GM20431 (cell line): ENCODE measurements around the gene LDLRAD4.

Experiments
- in situ Hi-C: fragments of 300-500 bp; cut with MseI, MboI; formaldehyde crosslinking; loops from one replicate; pipeline ENCODE4 v1.15.0; 2020; ENCODE audit warnings: low sequenced_read_pairs; ENCODE audit not compliant: unreplicated experiment

Gene LDLRAD4

DNA sequence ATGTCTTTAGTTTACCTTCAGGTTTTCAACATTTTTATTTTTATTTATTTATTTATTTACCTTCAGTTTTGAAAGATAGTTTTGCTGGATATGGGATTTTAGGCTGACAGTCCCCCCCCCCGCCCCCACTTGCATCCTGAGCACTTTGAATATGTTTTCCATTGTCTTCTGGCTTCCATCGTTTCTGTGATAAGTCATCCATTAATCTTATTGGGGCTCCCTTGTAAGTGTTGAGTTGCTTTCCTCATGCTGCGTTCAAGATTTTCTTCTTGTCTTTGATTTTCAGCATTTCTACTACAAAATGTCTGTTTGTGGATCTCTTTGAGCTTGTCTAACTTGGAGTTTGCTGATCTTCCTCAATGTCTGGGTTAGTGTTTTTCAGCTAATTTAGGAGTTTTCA lies 19.4 kb upstream of the LDLRAD4 start:
- in situ Hi-C loops = no loop called here

DNA sequence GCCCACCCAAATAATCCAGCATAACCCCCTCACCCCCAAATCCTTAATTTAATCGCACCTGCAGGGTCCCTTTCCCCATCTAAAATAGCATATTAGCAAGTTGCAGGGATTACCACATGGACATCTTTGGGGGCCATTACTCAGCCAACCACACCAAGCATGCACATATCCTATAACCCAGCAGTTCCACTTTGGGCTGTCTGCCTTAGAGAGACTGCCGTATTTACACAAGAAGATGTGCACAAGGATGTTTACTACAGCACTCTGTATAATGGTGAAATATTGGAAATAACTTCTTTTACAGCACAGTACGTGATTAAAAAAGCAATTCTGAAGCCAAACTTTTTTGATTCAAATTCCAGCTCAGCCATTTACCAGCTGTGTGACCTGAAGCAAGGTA lies 17.3 kb upstream of the LDLRAD4 start:
- in situ Hi-C loops = no loop called here

DNA sequence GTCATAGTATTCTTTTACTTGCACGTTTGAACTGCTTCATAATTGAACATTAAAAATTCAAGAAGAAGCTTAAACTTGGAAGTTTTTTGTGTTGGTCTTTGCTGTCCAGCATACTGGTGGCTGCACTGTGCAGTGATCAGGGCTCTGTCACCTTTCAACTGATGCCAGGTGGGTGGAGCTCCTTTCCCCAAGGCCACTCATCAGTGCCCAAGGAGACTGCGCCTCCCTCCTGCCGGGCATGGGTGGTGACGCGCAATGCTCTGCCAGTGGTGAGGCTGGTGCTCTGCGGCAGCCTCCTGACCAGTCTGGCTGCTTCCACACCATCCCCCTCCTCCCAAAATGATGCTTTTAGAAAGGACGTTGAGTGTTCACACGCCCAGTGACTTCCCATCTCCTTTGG lies 16.0 kb upstream of the LDLRAD4 start:
- in situ Hi-C loops = no loop called here

DNA sequence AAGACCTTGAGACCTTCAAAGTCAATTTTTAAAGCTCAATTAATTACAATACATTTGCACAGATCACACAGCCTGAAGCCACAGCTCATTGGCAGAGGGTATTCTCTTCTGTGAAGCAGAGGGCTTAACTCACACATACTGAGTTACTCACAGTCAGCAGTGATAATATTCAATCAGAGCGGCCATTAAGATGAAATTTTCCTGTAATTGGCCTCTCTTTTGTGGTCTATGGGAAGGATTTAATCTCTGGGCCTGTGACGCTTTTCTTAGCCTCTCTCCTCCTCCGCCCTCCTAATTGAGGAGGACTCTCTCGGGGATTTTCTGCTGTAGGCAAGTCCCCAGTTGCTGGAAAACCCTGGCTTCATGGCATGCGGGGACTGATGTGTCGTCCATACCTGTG lies 12.3 kb upstream of the LDLRAD4 start:
- in situ Hi-C loops = no loop called here

DNA sequence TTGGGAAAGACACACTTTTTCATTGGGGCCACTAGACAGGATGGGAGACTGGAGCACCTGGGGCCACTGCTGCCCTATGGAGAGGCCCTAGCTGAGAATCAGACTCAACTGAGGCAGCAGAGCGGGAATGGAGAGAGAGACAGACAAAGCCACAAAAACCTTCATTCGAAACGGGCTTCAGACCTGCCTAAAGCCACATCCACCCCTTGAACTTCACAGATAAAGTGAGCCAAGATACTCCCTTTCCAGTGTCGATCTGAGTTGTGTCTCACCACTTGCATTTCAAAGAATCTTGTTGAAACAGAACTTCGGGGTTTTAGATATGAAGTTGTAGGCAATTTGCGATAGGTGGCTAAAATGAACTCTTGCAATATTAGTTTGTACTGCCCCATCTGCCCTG lies 11.3 kb upstream of the LDLRAD4 start:
- in situ Hi-C loops = no loop called here

DNA sequence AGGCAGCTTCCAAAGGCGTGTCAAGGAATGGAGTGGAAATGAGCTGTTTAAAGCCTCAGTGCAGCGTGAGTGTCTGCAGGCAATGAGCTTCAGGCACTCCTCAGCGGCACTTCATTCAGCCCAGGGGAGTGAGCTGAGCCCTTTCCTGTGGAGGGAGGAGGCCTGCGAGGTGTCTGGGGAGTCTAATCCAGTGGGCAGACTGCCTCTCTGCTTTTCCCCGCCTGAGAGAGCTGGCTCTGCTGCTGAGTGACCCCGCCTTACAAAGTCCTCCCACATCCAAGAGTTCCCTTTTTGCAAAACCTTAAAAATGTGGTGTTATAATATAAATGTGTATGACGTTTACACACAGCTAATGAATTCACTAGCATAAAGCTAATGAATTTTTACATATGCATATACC lies 7.0 kb upstream of the LDLRAD4 start:
- in situ Hi-C loops = no loop called here

DNA sequence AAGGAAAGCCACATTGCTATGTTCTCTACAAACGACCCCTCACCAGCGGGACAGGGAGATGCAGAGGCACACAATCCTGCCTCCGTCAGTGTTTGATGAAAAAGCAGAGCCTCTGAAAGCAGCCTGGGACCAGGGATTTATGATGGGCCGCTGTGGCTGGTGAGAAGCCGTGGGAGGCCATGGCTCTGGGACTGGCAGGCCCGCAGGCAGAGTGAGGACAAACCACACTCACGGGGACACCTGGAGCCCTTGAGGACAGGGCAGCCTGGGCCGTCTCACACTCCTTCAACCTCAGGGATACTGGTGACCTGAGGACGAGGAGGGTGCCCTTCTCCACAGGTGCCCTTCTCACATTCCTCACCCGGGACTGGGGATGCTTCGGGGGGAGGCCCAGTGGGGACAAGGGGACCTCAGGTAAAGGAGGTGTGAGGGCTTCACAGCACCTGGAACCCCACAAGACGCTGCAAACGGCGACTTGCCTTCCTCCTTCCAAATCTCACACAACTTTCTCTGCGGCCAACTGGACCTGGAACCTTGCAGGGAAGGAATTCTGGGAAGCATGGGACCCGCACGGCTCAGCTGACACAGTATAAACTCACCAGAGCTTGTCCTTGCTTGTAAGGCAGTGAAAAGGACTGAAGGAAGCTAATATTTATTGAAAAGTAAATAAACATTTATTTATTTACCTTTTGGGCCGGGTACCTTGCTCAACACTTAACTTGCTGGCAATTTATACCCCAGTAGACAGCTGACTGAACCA lies 5.3 kb upstream of the LDLRAD4 start:
- in situ Hi-C loops = no loop called here

DNA sequence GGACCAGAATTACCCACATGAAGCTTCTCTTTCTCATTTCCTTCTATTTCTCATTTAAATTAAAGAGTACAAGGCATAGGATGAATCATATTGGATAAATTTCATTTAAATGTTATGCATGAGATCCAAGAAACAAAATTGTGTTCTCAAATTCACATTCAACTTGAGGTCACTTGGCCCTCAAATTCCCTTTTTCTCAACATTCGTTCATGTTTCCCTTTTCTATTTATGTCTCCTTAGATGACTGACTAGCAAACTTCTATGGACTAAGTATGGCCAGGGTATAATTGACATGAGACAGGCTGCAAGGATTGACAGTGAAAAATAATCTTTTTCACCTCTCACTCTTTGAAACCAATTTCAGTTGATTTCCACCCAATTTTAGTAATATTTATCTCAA lies 4.0 kb upstream of the LDLRAD4 start:
- in situ Hi-C loops = no loop called here

DNA sequence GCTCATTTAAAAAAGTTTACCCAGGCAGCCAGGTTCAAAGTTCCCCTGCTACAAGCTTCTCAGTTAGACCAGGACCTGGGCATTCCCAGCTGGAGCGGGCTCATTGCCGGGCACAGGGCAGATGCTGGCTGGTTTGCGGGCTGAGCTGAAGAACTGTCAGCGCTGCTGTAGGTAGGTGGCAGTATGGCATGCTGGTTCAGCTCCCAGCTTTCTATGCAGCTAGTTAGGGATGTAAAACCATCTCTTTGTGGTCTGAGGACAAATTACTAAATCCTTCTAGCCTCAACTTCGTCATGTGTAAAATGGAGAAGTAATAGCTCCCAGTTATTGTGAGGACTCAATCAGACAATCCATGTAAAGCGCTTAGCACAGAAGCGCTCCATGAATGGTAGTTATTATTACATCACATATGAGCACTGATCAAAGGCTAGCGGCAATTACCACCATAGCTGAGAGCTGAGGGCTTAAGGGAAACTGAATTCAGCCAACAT lies 2.4 kb upstream of the LDLRAD4 start:
- in situ Hi-C loops = no loop called here

DNA sequence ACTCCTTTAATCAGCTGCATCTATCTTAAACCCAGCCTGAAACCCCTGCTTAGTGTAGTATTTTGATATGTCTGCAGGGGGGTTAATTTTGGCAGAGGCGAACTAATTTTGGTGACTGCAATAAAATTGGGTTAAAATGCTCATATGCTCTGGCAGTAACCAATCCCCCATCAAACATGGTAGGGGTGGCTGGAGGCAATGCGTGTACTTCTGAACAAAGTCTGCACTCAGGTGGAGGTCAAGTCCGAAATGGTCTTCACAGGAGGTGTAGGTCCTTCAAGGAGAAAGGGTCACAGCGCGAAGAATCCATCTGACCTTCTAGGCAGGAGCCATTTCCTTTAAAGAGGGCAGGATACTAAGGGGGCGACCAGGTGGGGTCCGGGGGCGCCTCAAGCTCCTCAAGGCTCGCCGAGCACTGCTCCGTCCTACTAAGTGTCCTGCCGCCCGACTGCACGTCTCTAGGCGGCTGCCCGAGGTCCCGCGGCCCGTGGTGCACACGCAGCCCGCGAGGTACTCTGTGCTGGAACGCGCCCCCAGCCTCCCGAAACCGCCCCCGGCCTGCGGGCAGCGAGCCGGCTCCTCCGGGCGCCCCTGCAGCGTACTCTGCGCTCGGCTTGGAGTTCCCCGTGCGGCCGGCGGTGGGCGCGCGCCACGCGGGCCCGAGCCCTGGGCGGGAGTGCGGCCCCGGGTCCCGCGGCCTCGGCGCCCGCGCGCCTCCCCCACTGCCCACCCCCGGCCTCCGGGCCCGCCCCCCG lies 1.7 kb upstream of the LDLRAD4 start:
- in situ Hi-C loops = no loop called here

DNA sequence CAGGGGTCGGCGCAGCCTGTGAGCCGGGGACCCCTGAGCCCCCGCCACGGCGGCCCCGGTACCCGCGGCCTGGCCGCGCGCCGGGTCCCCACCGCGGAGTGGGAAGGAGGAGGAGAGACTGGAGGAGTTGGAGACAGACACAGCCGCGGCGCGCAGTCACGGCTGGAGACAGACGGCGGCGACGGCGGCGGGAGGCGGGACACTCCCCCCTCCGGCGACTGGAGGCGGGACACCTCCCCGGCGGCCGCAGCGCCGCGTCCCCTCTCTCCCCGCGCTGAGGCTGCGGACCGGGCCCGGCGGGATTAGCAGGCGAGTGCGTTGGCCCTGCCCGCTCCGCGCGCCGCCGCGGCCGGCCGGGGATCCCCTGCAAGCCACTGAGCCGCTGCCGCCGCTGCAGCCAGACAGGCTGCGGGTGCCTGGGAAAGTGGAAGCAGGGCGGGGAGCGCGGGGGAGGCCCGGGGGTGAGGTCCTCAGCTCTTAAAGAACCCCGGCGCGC lies 1.0 kb upstream of the LDLRAD4 start:
- in situ Hi-C loops = no loop called here

DNA sequence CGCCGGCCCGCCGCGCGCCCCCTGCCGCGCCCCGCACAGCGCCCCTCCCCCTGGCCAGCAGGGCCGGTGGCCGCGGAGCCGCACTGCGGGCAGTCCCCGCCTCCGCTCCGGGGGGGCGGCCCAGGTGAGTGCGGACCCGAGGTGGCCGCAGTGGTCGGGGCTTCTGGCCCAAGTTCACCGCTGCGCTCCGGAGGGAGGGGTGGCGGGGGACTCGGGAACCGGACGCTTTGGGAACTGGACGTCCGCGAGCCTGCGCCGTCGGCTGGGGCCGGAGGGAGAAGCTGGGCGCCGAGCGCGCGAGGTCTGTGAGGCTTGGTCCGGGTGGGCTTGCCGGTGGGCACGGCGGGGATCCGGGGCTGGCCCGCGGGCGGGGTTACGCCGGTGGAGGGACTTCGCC lies 591 bp upstream of the LDLRAD4 start:
- in situ Hi-C loops = no loop called here

DNA sequence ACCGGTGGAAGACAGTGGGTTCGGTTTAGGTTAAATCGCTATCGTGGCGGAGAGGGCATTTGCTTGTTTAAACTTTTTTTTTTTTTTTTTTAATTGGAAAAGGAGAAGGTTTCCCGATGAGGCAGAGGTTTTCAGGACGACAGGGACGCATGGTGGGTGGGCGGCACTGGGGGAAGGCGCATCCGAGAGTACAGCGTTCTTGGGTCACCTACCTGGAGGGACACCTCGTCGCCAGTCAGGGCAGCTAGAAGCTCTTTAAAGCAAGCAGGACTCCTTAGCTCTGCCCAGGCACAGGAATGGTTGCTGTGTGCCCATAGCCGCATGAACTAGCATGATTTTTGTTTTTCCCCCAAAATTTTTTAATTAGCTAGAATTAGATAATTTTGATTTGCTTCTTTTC lies 437 bp downstream of the LDLRAD4 start:
- in situ Hi-C loops = no loop called here

DNA sequence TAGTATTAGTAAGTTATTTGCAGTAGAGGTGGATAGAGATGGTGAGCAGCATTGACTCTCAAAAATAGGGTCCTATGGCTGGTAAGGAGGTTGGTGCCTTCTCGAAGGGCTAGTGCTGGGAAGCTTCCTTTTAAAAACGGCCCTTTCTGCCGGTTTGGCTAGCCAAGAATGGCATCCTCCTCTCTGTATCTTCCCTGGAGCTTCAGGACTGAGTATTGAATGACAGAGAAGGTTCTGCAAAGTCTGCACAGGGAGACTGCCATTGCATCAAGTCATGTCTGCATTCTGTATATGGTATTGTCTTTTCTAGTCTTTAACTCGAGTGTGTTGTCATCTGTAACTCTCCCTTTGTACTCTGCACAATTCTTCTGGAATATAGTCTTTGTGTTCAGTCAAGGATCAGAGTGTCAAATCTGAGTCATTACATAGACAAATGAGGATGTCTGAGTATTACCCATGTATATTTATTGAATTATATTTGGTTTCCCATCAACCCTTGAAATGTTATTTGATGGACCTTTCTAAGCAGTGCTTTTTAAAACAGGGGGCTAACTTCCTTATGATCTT lies 1.1 kb downstream of the LDLRAD4 start:
- in situ Hi-C loops = no loop called here

DNA sequence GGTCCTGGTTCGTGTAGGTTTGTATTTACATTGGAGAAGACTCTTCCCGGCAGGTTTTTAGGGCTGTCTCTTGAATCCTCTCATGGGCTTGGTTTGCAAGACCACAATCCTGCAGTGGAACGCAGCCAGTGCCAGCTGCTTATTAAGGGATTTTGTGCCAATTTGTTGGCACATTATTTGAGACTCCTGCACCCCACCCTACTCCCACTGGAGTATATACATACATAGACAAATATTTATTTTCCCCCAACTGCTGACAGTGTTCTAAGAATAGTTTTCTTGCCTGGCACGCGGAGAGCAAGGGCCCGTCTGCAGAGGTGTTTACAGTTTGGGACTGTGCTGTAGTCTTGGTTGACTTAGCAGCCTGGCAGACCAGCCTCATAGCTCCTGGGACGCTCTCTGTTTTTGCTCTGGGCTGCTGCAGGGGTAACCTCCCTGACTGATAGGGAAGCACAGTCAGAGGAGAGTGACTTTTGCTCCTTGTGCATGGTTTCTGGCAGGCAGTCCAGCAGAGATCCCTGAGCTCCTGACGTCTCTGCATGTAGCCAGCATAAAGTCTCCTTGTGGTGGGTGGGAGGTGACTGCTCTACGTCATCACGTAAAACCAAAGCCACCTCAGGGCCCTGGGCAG lies 1.9 kb downstream of the LDLRAD4 start:
- in situ Hi-C loops = no loop called here

DNA sequence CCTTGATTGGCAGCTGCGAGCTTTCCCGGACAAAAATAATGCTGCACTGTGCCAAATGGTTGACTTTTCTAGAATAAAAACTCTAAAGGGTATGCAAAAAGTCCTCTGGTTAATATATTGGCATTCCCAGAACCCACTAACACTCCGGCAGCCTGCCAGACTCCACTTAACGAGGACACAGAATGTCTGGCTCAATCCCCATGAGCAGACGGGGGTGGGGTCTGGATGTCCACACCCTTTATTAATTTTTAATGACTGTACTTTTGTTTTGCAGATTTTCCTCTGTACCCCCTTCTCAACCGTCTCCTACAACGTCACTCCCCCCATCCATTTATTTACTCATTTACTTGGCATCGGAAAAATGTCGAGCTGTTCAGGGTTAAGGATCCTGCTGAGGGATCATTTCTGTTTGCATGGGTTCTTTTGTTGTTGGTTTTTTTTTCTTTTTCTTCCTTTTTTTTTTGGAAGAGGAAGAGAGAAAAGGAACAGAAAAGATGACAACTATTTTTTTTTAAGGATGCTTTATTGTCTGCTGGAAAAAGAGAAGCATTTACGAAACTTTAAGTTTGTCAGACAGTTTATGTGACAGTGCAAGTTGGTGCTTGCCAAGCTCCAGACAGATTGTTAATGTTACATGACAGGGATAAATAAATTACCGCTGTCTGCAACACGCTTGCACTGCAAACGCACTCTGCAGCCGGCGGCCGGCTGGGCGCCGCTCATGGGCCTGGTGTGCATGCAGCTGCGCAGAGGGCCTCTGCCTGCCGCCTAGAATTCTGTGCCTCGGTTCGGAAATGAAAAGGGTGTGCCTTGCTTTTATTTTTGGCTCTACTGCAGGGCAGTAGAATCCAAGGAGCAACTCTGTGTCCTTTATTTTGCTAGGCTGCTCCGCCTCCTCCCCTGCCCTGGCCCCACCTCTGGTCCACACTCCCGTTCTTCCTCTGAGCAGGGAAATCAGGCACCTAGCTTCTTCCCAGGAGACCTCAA lies 3.6 kb downstream of the LDLRAD4 start:
- in situ Hi-C loops = no loop called here

DNA sequence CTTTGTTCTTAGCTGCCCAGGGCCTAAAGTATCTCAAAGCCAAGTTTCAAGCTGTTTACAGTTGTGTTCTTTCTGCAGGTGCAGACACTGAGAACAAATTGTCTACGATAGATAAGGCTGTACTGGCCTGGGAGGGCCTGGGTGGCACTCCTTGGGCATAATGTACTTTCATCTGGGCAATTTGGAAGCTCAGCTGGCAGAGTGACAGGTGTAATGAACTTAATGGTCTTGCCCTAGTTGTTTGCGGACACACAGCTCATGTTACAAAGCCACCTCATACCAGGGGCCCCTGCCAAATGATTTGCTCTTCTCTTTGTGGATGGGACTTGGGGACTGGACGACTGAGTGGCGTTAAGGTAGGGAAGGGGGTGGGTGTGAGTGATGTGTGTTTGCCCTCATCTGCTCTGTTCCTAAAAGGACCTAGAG lies 4.3 kb downstream of the LDLRAD4 start:
- in situ Hi-C loops = no loop called here

DNA sequence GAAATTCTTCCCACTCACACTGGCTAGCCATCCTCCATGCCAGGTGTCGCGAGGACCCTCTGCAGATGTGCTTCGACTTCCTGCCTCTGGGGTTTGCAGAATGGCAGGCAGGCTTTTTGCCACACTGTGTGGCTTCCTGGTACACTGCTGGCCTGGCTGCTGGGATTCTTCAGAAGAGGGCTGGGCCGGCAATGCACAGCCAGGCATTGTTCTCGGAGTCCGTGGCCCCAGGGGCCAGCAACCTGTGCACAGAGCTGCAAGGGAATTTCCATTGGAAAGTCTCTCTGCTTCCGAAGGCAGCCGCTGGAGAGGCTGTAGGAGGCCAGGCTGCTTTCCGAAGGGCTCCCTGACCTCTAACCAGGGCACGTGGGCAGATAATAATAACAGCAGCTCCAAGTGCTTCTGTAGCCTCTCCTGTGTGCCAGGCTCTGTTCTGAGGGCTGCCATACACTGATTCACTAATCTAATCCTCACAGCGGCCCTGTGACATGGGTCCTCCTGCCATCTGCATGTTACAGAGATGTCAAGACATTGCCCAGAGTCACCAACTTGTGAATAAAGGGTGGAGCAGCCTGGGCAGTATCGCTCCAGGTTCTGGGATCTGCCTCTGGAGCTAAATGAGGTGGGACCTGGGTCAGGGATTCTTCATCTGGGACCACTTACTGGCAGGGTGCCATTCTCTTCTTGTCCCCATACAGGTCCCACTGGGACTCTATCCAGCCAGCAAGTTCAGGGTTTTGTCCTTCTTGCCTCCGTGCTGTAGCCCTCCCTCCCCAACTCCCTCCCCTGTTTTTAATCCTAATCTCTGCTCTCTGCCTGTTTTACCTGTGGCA lies 5.0 kb downstream of the LDLRAD4 start:
- in situ Hi-C loops = no loop called here

DNA sequence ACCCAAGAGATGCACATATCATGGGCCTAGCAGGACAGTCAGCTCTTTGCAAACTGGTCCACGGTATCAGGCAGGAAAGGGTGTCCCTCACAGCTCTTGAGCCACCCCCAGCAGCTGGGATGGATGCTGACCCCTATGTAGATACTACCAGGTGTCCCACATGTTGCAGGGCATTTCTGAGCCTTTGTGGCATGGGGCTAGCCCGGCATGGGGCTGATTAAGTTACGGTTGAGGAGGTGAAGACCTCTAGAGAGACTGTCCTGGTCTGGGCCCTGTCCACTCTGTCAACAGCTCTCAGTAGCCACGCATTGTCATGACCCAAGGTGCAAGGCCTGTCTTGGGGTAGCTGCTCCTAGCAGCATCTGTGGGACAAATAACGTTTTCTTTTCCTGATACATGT lies 6.7 kb downstream of the LDLRAD4 start:
- in situ Hi-C loops = no loop called here
